Mesenchymal stem cell (in vitro differentiated cells and primary cell): ENCODE measurements around the gene OPHN1.

Source experiments
- DNase-seq: peaks from one replicate; pipeline ENCODE4 v3.0.0-alpha.2; 2013
- H2AFZ ChIP-seq: one replicate; pipeline ENCODE4 v1.6.1; 2013; ENCODE audit warnings: low read depth, mild to moderate bottlenecking, control low read depth, inconsistent platforms, low read length, moderate library complexity
- H2AK5ac ChIP-seq: 2 replicates; pipeline ENCODE4 v1.6.1; 2013; ENCODE audit warnings: low read length, moderate library complexity, mild to moderate bottlenecking, inconsistent platforms; ENCODE audit not compliant: severe bottlenecking
- H2BK120ac ChIP-seq: one replicate; pipeline ENCODE4 v1.6.1; 2013; ENCODE audit warnings: low read depth, mild to moderate bottlenecking, inconsistent platforms, low read length, moderate library complexity
- H2BK12ac ChIP-seq, 2 experiments: one replicate each; pipeline ENCODE4 v1.6.1; 2013; ENCODE audit warnings: inconsistent platforms in 2 of 2, low read length in 2 of 2, mild to moderate bottlenecking in 2 of 2, moderate library complexity in 2 of 2, control low read depth in 1 of 2
- H2BK15ac ChIP-seq: one replicate; pipeline ENCODE4 v1.6.1; 2013; ENCODE audit warnings: mild to moderate bottlenecking, low read depth, inconsistent platforms; ENCODE audit not compliant: poor library complexity, severe bottlenecking
- H2BK5ac ChIP-seq: 2 replicates; pipeline ENCODE4 v1.6.1; 2013; ENCODE audit warnings: low read depth, mild to moderate bottlenecking, low read length, control low read depth, inconsistent platforms; ENCODE audit not compliant: poor library complexity, severe bottlenecking
- H3K14ac ChIP-seq, 2 experiments: one replicate each; pipeline ENCODE4 v1.6.1; 2013; ENCODE audit warnings: inconsistent platforms in 2 of 2, low read length in 2 of 2, control low read depth in 1 of 2, mild to moderate bottlenecking in 1 of 2, moderate library complexity in 1 of 2
- H3K18ac ChIP-seq, 2 experiments: one replicate each; pipeline ENCODE4 v1.6.1; 2013; ENCODE audit warnings: inconsistent platforms in 2 of 2, low read length in 2 of 2, control low read depth in 1 of 2, low read depth in 1 of 2, mild to moderate bottlenecking in 1 of 2
- H3K23ac ChIP-seq, 2 experiments: one replicate each; pipeline ENCODE4 v1.6.1; 2013; ENCODE audit warnings: inconsistent platforms in 2 of 2, low read length in 2 of 2, mild to moderate bottlenecking in 2 of 2, moderate library complexity in 2 of 2, control low read depth in 1 of 2
- H3K27ac ChIP-seq: 2 replicates; pipeline ENCODE4 v1.5.1; 2013; ENCODE audit warnings: mild to moderate bottlenecking, moderate library complexity, low read length, control low read depth, inconsistent platforms; ENCODE audit not compliant: poor library complexity, severe bottlenecking
- H3K27me3 ChIP-seq, 2 experiments: 2 replicates each; pipeline versions ENCODE4 v1.6.1 to v1.7.0; 2013; ENCODE audit warnings: low read length in 2 of 2, mild to moderate bottlenecking in 2 of 2, moderate library complexity in 2 of 2, control low read depth in 1 of 2, inconsistent platforms in 1 of 2; ENCODE audit not compliant: control insufficient read depth in 1 of 2, insufficient read depth in 1 of 2
- H3K36me3 ChIP-seq, 2 experiments: 2 replicates each; pipeline versions ENCODE4 v1.6.1 to v1.7.0; 2013; ENCODE audit warnings: low read length in 2 of 2, control low read depth in 1 of 2, inconsistent platforms in 1 of 2, low read depth in 1 of 2, mild to moderate bottlenecking in 1 of 2; ENCODE audit not compliant: insufficient read depth in 2 of 2, control insufficient read depth in 1 of 2
- H3K4ac ChIP-seq, 2 experiments: one replicate each; pipeline ENCODE4 v1.6.1; 2013; ENCODE audit warnings: inconsistent platforms in 2 of 2, low read length in 2 of 2, mild to moderate bottlenecking in 2 of 2, moderate library complexity in 2 of 2, control low read depth in 1 of 2, low read depth in 1 of 2
- H3K4me1 ChIP-seq: 2 replicates; pipeline ENCODE4 v1.6.1; 2013; ENCODE audit warnings: low read depth, low read length, control low read depth; ENCODE audit not compliant: control insufficient read depth, insufficient read depth
- H3K4me2 ChIP-seq: 2 replicates; pipeline ENCODE4 v1.6.1; 2013; ENCODE audit warnings: low read length, mild to moderate bottlenecking, inconsistent platforms; ENCODE audit not compliant: poor library complexity, severe bottlenecking
- H3K4me3 ChIP-seq, 2 experiments: 2 replicates each; pipeline versions ENCODE4 v1.5.1 to v1.7.0; 2013; ENCODE audit warnings: low read length in 2 of 2, mild to moderate bottlenecking in 2 of 2, control low read depth in 1 of 2, low read depth in 1 of 2; ENCODE audit not compliant: insufficient read depth in 1 of 2
- H3K79me1 ChIP-seq: replicated peaks from 2 replicates; pipeline ENCODE4 v1.6.1; 2013; ENCODE audit warnings: mild to moderate bottlenecking, control low read depth, low read length, inconsistent platforms; ENCODE audit not compliant: poor library complexity, severe bottlenecking
- H3K9ac ChIP-seq: 2 replicates; pipeline ENCODE4 v1.7.0; 2013; ENCODE audit warnings: mild to moderate bottlenecking, low read length, moderate library complexity
- H3K9me3 ChIP-seq: 2 replicates; pipeline ENCODE4 v1.7.0; 2013; ENCODE audit warnings: mild to moderate bottlenecking, low read length; ENCODE audit not compliant: control insufficient read depth
- H4K8ac ChIP-seq: one replicate; pipeline ENCODE4 v1.6.1; 2013; ENCODE audit warnings: inconsistent platforms, mild to moderate bottlenecking, low read length, moderate library complexity
- H4K91ac ChIP-seq: one replicate; pipeline ENCODE4 v1.6.1; 2013; ENCODE audit warnings: mild to moderate bottlenecking, low read length, inconsistent platforms
- WGBS: methylation state at CpG from one replicate; pipeline ENCODE4 v1.1.7; 2013; ENCODE audit warnings: mixed read lengths; 5-methylcytosine and 5-hydroxymethylcytosine counted together

The OPHN1 gene

GRCh38 chrX:68132749-68133148, 300.5 kb downstream of the OPHN1 start:
- no peaks in the 10 kb centered on the region for H3K79me1 ChIP-seq
- no peak overlapping the region for H2BK120ac ChIP-seq
- H2BK5ac ChIP-seq, result no peak overlapping the region
- H3K4me2 ChIP-seq, result no peak overlapping the region
- no peak overlapping the region for H4K8ac ChIP-seq
- H3K4ac ChIP-seq, result no peak overlapping the region
- 99% methylated on average over 22 of the region's 29 CpGs for WGBS
- H3K9ac ChIP-seq, result no peak overlapping the region
- no peaks in the 10 kb centered on the region for H3K27me3 ChIP-seq
- DNase-seq, result no peak
- H3K36me3 ChIP-seq, result peaks cover 0 to 2% of the 10 kb centered on the region in 2 experiments
- no peak overlapping the region for H3K14ac ChIP-seq
- no peak overlapping the region for H3K23ac ChIP-seq
- H4K91ac ChIP-seq, result no peak overlapping the region
- H2AK5ac ChIP-seq, result no peak overlapping the region
- no peak overlapping the region for H3K18ac ChIP-seq
- no peaks in the 10 kb centered on the region for H3K4me1 ChIP-seq
- H3K4me3 ChIP-seq, result no peak overlapping the region
- no peak overlapping the region for H2BK15ac ChIP-seq
- H2AFZ ChIP-seq, result no peak overlapping the region
- no peak overlapping the region for H3K27ac ChIP-seq
- H3K9me3 ChIP-seq, result peaks cover 3% of the 10 kb centered on the region
- no peak overlapping the region for H2BK12ac ChIP-seq

GRCh38 chrX:68121835-68122234, 311.5 kb downstream of the OPHN1 start:
- no peak overlapping the region for H3K14ac ChIP-seq
- 56% methylated on average over 2 of the region's 2 CpGs for WGBS
- no peaks in the 10 kb centered on the region for H3K27me3 ChIP-seq
- no peak overlapping the region for H2BK5ac ChIP-seq
- no peak overlapping the region for H2BK15ac ChIP-seq
- H2AFZ ChIP-seq, result no peak overlapping the region
- no peak overlapping the region for H3K4ac ChIP-seq
- H2AK5ac ChIP-seq, result no peak overlapping the region
- no peak overlapping the region for H2BK12ac ChIP-seq
- H4K8ac ChIP-seq, result no peak overlapping the region
- H3K4me1 ChIP-seq, result no peaks in the 10 kb centered on the region
- no peak overlapping the region for H3K23ac ChIP-seq
- no peak overlapping the region for H3K4me3 ChIP-seq
- no peak overlapping the region for H3K4me2 ChIP-seq
- H3K36me3 ChIP-seq, result no peaks in the 10 kb centered on the region
- no peak for DNase-seq
- peaks cover 17% of the 10 kb centered on the region for H3K9me3 ChIP-seq
- H4K91ac ChIP-seq, result no peak overlapping the region
- H3K27ac ChIP-seq, result no peak overlapping the region
- H3K9ac ChIP-seq, result no peak overlapping the region
- H3K18ac ChIP-seq, result no peak overlapping the region
- no peaks in the 10 kb centered on the region for H3K79me1 ChIP-seq
- H2BK120ac ChIP-seq, result no peak overlapping the region

GRCh38 chrX:68121371-68121770, 311.9 kb downstream of the OPHN1 start:
- H3K23ac ChIP-seq, result no peak overlapping the region
- no peak overlapping the region for H2BK12ac ChIP-seq
- no peak overlapping the region for H2AK5ac ChIP-seq
- H3K14ac ChIP-seq, result no peak overlapping the region
- no peaks in the 10 kb centered on the region for H3K36me3 ChIP-seq
- no peak overlapping the region for H3K4me2 ChIP-seq
- 80% methylated on average over 1 of the region's 1 CpG for WGBS
- H4K91ac ChIP-seq, result no peak overlapping the region
- no peak overlapping the region for H2AFZ ChIP-seq
- no peak overlapping the region for H2BK120ac ChIP-seq
- no peaks in the 10 kb centered on the region for H3K27me3 ChIP-seq
- H3K4me1 ChIP-seq, result no peaks in the 10 kb centered on the region
- no peak overlapping the region for H3K27ac ChIP-seq
- H3K9ac ChIP-seq, result no peak overlapping the region
- peaks cover 15% of the 10 kb centered on the region for H3K9me3 ChIP-seq
- H2BK5ac ChIP-seq, result no peak overlapping the region
- no peak for DNase-seq
- no peak overlapping the region for H4K8ac ChIP-seq
- no peak overlapping the region for H3K4me3 ChIP-seq
- no peak overlapping the region for H2BK15ac ChIP-seq
- no peak overlapping the region for H3K18ac ChIP-seq
- no peaks in the 10 kb centered on the region for H3K79me1 ChIP-seq
- H3K4ac ChIP-seq, result no peak overlapping the region

GRCh38 chrX:68115371-68115770, 317.9 kb downstream of the OPHN1 start:
- no peak overlapping the region for H2BK120ac ChIP-seq
- H2BK12ac ChIP-seq, result no peak overlapping the region
- no peak overlapping the region for H3K23ac ChIP-seq
- no peak overlapping the region for H3K27ac ChIP-seq
- H2AFZ ChIP-seq, result no peak overlapping the region
- H3K9me3 ChIP-seq, result no peaks in the 10 kb centered on the region
- H3K79me1 ChIP-seq, result no peaks in the 10 kb centered on the region
- H3K9ac ChIP-seq, result no peak overlapping the region
- H3K14ac ChIP-seq, result no peak overlapping the region
- no peak for DNase-seq
- H2BK15ac ChIP-seq, result no peak overlapping the region
- H3K4ac ChIP-seq, result no peak overlapping the region
- H2BK5ac ChIP-seq, result no peak overlapping the region
- no peak overlapping the region for H3K4me2 ChIP-seq
- H3K27me3 ChIP-seq, result no peaks in the 10 kb centered on the region
- H4K8ac ChIP-seq, result no peak overlapping the region
- H2AK5ac ChIP-seq, result no peak overlapping the region
- H3K36me3 ChIP-seq, result peaks cover 4 to 6% of the 10 kb centered on the region in 2 experiments
- H3K4me3 ChIP-seq, result no peak overlapping the region
- H3K4me1 ChIP-seq, result peaks cover 2% of the 10 kb centered on the region
- no peak overlapping the region for H3K18ac ChIP-seq
- no peak overlapping the region for H4K91ac ChIP-seq
